ENCODE measurements around the gene ZNF222.

The ZNF222 gene

GRCh38 chr19:44025217-44025936 lies at the start of gene ZNF222:
ZNF222 (plus strand) TSS chr19:44025379; CDS start chr19:44025437, 58 bp downstream.
- Histone ChIP-seq H3K9ac (ENCODE audit: low read length) (peak within 1 kb of the TSS; percentile 59), H3K4me3 (ENCODE audit: low read depth in 1 of 2, low read length in 2 of 2) (peak within 1 kb of the TSS; percentile 60 to 69), H3K27ac (ENCODE audit: low read depth, low read length) (peak within 1 kb of the TSS; percentile 57), H3K9me3 (ENCODE audit: low read length) (peaks cover 27% of the 10 kb centered on the region), H3K4me1 (ENCODE audit: insufficient read depth, low read length) (peaks cover 11% of the 10 kb centered on the region), H3K36me3 (ENCODE audit: insufficient read depth, low read length) (peaks cover 35% of the 10 kb centered on the region), H3K27me3 (ENCODE audit: control insufficient read depth in 1 of 2, insufficient read depth in 2 of 2, low read length in 2 of 2) (no peaks in the 10 kb centered on the region)

- Histone ChIP-seq H3K4me3 (ENCODE audit: low read depth in 1 of 2, low read length in 2 of 2) (no peak overlapping the region), H3K9me3 (ENCODE audit: low read length) (peaks cover 22% of the 10 kb centered on the region), H3K36me3 (ENCODE audit: insufficient read depth, low read length) (no peaks in the 10 kb centered on the region), H3K4me1 (ENCODE audit: insufficient read depth, low read length) (no peaks in the 10 kb centered on the region), H3K27ac (ENCODE audit: low read depth, low read length) (no peak overlapping the region), H3K27me3 (ENCODE audit: control insufficient read depth in 1 of 2, insufficient read depth in 2 of 2, low read length in 2 of 2) (no peaks in the 10 kb centered on the region), H3K9ac (ENCODE audit: low read length) (no peak overlapping the region)
These were observed 48.4 kb upstream of the ZNF222 start for GRCh38 chr19:43976732-43977131.

DNA sequence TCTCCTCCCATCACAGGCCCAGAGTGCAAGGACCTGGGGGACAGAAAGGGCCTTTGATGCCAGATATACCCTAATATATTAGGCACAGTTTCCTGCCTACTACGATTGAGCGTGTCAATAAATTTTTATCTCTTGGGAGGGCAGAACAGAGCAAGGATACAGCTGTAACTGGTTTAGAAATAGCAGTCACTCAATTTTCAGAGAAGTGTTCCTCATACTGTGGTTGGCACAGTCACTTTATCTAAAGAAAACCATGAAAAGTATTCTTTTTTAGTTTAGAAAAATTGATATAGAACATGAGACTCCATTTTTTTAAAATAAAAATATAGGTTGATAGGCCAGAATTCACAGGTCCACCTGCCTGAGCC lies 41.7 kb upstream of the ZNF222 start:
- peaks cover 4% of the 10 kb centered on the region for H3K4me1 ChIP-seq (ENCODE audit: insufficient read depth, low read length)
- H3K27me3 ChIP-seq (ENCODE audit: control insufficient read depth in 1 of 2, insufficient read depth in 2 of 2, low read length in 2 of 2) = no peaks in the 10 kb centered on the region
- H3K9ac ChIP-seq (ENCODE audit: low read length) = no peak overlapping the region
- H3K36me3 ChIP-seq (ENCODE audit: insufficient read depth, low read length) = peaks cover 4% of the 10 kb centered on the region
- peak overlapping the region in 1 of 2 donors; percentile 86 for H3K4me3 ChIP-seq (ENCODE audit: low read depth in 1 of 2, low read length in 2 of 2)
- H3K27ac ChIP-seq (ENCODE audit: low read depth, low read length) = no peak overlapping the region
- H3K9me3 ChIP-seq (ENCODE audit: low read length) = peaks cover 10% of the 10 kb centered on the region

GRCh38 chr19:43983912-43984686 lies 41.1 kb upstream of the ZNF222 start, which contains the start of gene ZNF155:
ZNF155 (plus strand) TSS chr19:43984188; CDS start chr19:43988544, 4,356 bp downstream.
- Histone ChIP-seq H3K27ac (ENCODE audit: low read depth, low read length) (no peak within 1 kb of the TSS), H3K9ac (ENCODE audit: low read length) (no peak within 1 kb of the TSS), H3K9me3 (ENCODE audit: low read length) (peaks cover 10% of the 10 kb centered on the region), H3K4me1 (ENCODE audit: insufficient read depth, low read length) (peaks cover 4% of the 10 kb centered on the region), H3K27me3 (ENCODE audit: control insufficient read depth in 1 of 2, insufficient read depth in 2 of 2, low read length in 2 of 2) (no peaks in the 10 kb centered on the region), H3K36me3 (ENCODE audit: insufficient read depth, low read length) (peaks cover 10% of the 10 kb centered on the region), H3K4me3 (ENCODE audit: low read depth in 1 of 2, low read length in 2 of 2) (peak within 1 kb of the TSS; percentile 15 to 86)

- no peak overlapping the region for H3K27ac ChIP-seq (ENCODE audit: low read depth, low read length)
- H3K4me1 ChIP-seq (ENCODE audit: insufficient read depth, low read length) = peaks cover 4% of the 10 kb centered on the region
- peaks cover 10% of the 10 kb centered on the region for H3K9me3 ChIP-seq (ENCODE audit: low read length)
- peak overlapping the region; percentile 15 to 86 for H3K4me3 ChIP-seq (ENCODE audit: low read depth in 1 of 2, low read length in 2 of 2)
- peaks cover 15% of the 10 kb centered on the region for H3K36me3 ChIP-seq (ENCODE audit: insufficient read depth, low read length)
- no peak overlapping the region for H3K9ac ChIP-seq (ENCODE audit: low read length)
- no peaks in the 10 kb centered on the region for H3K27me3 ChIP-seq (ENCODE audit: control insufficient read depth in 1 of 2, insufficient read depth in 2 of 2, low read length in 2 of 2)
These were observed 40.5 kb upstream of the ZNF222 start for GRCh38 chr19:43984687-43985000.

- Histone ChIP-seq H3K9me3 (ENCODE audit: low read length) (peaks cover 9% of the 10 kb centered on the region), H3K4me3 (ENCODE audit: low read depth in 1 of 2, low read length in 2 of 2) (no peak overlapping the region), H3K27ac (ENCODE audit: low read depth, low read length) (no peak overlapping the region), H3K36me3 (ENCODE audit: insufficient read depth, low read length) (peaks cover 31% of the 10 kb centered on the region), H3K9ac (ENCODE audit: low read length) (no peak overlapping the region), H3K27me3 (ENCODE audit: control insufficient read depth in 1 of 2, insufficient read depth in 2 of 2, low read length in 2 of 2) (no peaks in the 10 kb centered on the region), H3K4me1 (ENCODE audit: insufficient read depth, low read length) (peaks cover 5% of the 10 kb centered on the region)
These were observed 27.4 kb upstream of the ZNF222 start for GRCh38 chr19:43997631-43998290.

DNA sequence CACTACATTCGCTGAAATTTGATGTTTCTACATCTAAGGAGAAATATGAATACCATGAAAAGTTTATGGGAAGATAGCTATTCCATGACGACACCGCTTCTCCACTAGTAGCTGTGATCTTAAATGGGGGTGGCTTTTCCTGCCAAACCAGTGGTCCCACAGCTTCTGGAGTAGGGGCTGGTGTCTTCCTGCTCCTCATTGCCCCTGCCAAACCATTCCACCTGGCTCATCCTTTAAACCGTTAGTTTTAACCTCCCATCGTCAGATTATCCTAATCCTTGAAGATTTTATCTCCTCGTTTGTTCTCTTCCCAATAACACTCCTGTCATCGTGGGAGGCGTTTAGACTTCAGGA lies 23.0 kb upstream of the ZNF222 start:
- Histone ChIP-seq H3K36me3 (ENCODE audit: insufficient read depth, low read length) (peaks cover 3% of the 10 kb centered on the region), H3K9me3 (ENCODE audit: low read length) (peaks cover 7% of the 10 kb centered on the region), H3K27ac (ENCODE audit: low read depth, low read length) (peak overlapping the region; percentile 68), H3K4me1 (ENCODE audit: insufficient read depth, low read length) (peaks cover 14% of the 10 kb centered on the region), H3K27me3 (ENCODE audit: control insufficient read depth in 1 of 2, insufficient read depth in 2 of 2, low read length in 2 of 2) (no peaks in the 10 kb centered on the region), H3K4me3 (ENCODE audit: low read depth in 1 of 2, low read length in 2 of 2) (peak overlapping the region; percentile 83 to 92), H3K9ac (ENCODE audit: low read length) (peak overlapping the region; percentile 75)

GRCh38 chr19:44002566-44003460 lies 22.4 kb upstream of the ZNF222 start, which contains the start of gene ZNF230:
ZNF230 (plus strand) TSS chr19:44002957; CDS start chr19:44007079, 4,122 bp downstream.
- Histone ChIP-seq H3K4me3 (ENCODE audit: low read depth in 1 of 2, low read length in 2 of 2) (peak within 1 kb of the TSS; percentile 83 to 92), H3K4me1 (ENCODE audit: insufficient read depth, low read length) (peaks cover 14% of the 10 kb centered on the region), H3K9me3 (ENCODE audit: low read length) (peaks cover 14% of the 10 kb centered on the region), H3K27me3 (ENCODE audit: control insufficient read depth in 1 of 2, insufficient read depth in 2 of 2, low read length in 2 of 2) (no peaks in the 10 kb centered on the region), H3K36me3 (ENCODE audit: insufficient read depth, low read length) (peaks cover 9% of the 10 kb centered on the region), H3K27ac (ENCODE audit: low read depth, low read length) (peak within 1 kb of the TSS; percentile 68), H3K9ac (ENCODE audit: low read length) (peak within 1 kb of the TSS; percentile 75)

DNA sequence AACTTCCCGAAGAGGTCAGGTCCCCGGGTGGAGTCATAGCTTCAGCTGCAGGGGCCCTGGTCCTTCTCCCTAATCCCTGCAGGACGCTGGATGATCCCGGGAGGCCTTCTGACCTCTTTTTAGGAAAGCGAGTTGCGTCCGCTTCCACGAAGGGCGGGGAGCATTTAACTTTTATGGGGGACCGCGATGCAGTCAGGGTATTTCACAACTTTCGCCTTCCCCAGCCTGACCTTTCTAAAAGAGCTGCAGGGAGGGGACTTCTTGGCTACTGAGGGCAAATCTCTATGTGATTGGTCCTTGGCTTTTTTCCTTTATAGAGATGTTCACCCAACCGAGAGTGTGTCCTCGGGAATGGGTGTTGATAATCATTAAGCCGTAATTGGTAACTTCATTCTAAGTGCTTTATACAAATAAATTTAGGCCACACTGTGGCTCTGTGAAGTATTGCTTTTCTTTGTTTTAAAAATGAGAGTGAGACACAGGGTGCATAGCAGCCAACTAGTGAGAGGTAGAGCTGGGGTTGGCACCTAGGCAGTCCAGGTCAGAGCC lies 21.6 kb upstream of the ZNF222 start:
- Histone ChIP-seq H3K27ac (ENCODE audit: low read depth, low read length) (peak overlapping the region; percentile 68), H3K9me3 (ENCODE audit: low read length) (peaks cover 20% of the 10 kb centered on the region), H3K27me3 (ENCODE audit: control insufficient read depth in 1 of 2, insufficient read depth in 2 of 2, low read length in 2 of 2) (no peaks in the 10 kb centered on the region), H3K4me1 (ENCODE audit: insufficient read depth, low read length) (peaks cover 14% of the 10 kb centered on the region), H3K9ac (ENCODE audit: low read length) (peak overlapping the region; percentile 75), H3K36me3 (ENCODE audit: insufficient read depth, low read length) (peaks cover 17% of the 10 kb centered on the region), H3K4me3 (ENCODE audit: low read depth in 1 of 2, low read length in 2 of 2) (peak overlapping the region; percentile 83 to 92)

DNA sequence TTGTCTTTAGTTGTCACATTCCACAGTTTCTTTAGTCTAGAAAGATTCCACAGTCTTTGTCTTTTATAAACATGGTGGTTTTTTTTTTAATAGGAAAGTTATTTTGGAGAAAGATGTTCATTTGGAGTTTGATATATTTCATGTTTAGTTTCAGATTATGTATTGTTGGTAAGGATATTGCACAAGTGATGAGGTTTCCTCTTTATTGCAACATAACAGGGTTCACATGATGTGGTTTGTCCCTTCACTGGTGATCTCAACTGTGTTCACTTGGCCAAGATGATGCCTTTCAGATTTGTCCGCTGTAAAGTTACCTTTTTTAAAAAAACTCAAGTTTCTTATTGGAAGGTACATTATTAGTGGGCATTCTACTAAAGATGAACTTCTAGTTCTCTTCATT lies 19.2 kb upstream of the ZNF222 start:
- Histone ChIP-seq H3K4me1 (ENCODE audit: insufficient read depth, low read length) (peaks cover 14% of the 10 kb centered on the region), H3K27me3 (ENCODE audit: control insufficient read depth in 1 of 2, insufficient read depth in 2 of 2, low read length in 2 of 2) (no peaks in the 10 kb centered on the region), H3K36me3 (ENCODE audit: insufficient read depth, low read length) (peaks cover 40% of the 10 kb centered on the region), H3K4me3 (ENCODE audit: low read depth in 1 of 2, low read length in 2 of 2) (no peak overlapping the region), H3K9ac (ENCODE audit: low read length) (no peak overlapping the region), H3K27ac (ENCODE audit: low read depth, low read length) (no peak overlapping the region), H3K9me3 (ENCODE audit: low read length) (peaks cover 43% of the 10 kb centered on the region)

Measured in muscle layer of colon (tissue), 2 donors.